ENCODE measurements around the gene MX1. TPM values are rescaled to one million over a fixed set of nuclear protein-coding genes. Genes with fewer than 3 reads are reported as not detected.

The MX1 gene
- polyA plus RNA-seq, 1 donor from 2014 or later: 0.07 TPM

GRCh38 chr21:41470054-41470453 lies 44.0 kb downstream of the MX1 start:
- H3K79me2 ChIP-seq (replicated peaks; ENCODE audit: insufficient read depth, low read length): no peaks in the 10 kb centered on the region
- H3K27ac ChIP-seq (ENCODE audit: low read length): no peak overlapping the region
- H3K4me3 ChIP-seq (ENCODE audit: low read length): no peak overlapping the region
- no peak overlapping the region for H3K9ac ChIP-seq (ENCODE audit: low read length)
- H2AFZ ChIP-seq (ENCODE audit: low read depth, low read length): no peak overlapping the region
- H4K20me1 ChIP-seq (ENCODE audit: insufficient read depth): no peaks in the 10 kb centered on the region
- TF ChIP-seq TAF1 (IDR thresholded peaks at IDR 0.05; ENCODE audit: low read depth): no peak
- TF ChIP-seq EZH2 (IDR thresholded peaks at IDR 0.05; ENCODE audit: borderline replicate concordance, insufficient read depth, low read length, poor library complexity, severe bottlenecking): no peak
- no peak for TF ChIP-seq REST (IDR thresholded peaks at IDR 0.05; ENCODE audit: borderline replicate concordance)
- no peaks in the 10 kb centered on the region for H3F3A ChIP-seq (ENCODE audit: insufficient read depth, low read length, poor library complexity, severe bottlenecking)
- H3K9me2 ChIP-seq (ENCODE audit: insufficient read depth, low read length): no peaks in the 10 kb centered on the region
- H3K4me2 ChIP-seq (ENCODE audit: low read length): no peak overlapping the region
- H3K9me3 ChIP-seq (ENCODE audit: low read length): no peaks in the 10 kb centered on the region
- H3K36me3 ChIP-seq (ENCODE audit: insufficient read depth, low read length): no peaks in the 10 kb centered on the region
- H3K27me3 ChIP-seq (ENCODE audit: insufficient read depth, low read depth, low read length): no peaks in the 10 kb centered on the region

GRCh38 chr21:41472753-41473548 lies 46.9 kb downstream of the MX1 start:
- Histone ChIP-seq H3K9ac (ENCODE audit: low read length) (no peak overlapping the region), H3K27ac (ENCODE audit: low read length) (no peak overlapping the region), H3K36me3 (ENCODE audit: insufficient read depth, low read length) (no peaks in the 10 kb centered on the region), H3K4me2 (ENCODE audit: low read length) (no peak overlapping the region), H3K9me2 (ENCODE audit: insufficient read depth, low read length) (no peaks in the 10 kb centered on the region), H3F3A (ENCODE audit: insufficient read depth, low read length, poor library complexity, severe bottlenecking) (no peaks in the 10 kb centered on the region), H2AFZ (ENCODE audit: low read depth, low read length) (no peak overlapping the region), H3K4me3 (ENCODE audit: low read length) (no peak overlapping the region), H3K9me3 (ENCODE audit: low read length) (no peaks in the 10 kb centered on the region), H3K79me2 (replicated peaks; ENCODE audit: insufficient read depth, low read length) (no peaks in the 10 kb centered on the region), H4K20me1 (ENCODE audit: insufficient read depth) (no peaks in the 10 kb centered on the region), H3K27me3 (ENCODE audit: insufficient read depth, low read depth, low read length) (no peaks in the 10 kb centered on the region)
- no peak for TF ChIP-seq POLR2AphosphoS5 (IDR thresholded peaks at IDR 0.05)
- no peak for TF ChIP-seq RAD21 (conservative IDR thresholded peaks at IDR 0.05)
- no peak for TF ChIP-seq REST (IDR thresholded peaks at IDR 0.05; ENCODE audit: borderline replicate concordance)
